ENCODE results near the gene EXD1. TPM values are rescaled to one million over a fixed set of nuclear protein-coding genes. Genes with fewer than 3 reads are reported as not detected.

EXD1 gene
- total RNA-seq, 2 experiments from 2014 or later = not detected

DNA sequence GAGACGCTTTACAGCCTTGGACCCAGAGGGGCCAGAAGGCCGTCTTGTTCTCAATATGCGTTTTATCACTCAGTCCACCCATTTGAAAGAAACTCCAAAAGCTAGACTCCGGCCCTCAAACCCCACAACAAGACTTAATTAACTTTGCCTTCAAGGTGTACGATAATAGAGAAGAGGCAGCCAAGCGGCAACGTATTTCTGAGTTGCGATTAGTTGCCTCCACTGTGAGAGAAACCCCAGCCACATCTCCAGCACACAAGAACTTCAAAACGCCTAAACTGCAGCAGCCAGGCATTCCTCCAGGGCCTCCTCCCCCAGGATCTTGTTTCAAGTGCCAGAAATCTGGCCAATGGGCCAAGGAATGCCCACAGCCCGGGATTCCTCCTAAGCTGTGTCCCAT is 97.1 kb downstream of the EXD1 start:
- CTCF ChIA-PET (ENCODE audit: unreplicated experiment) = no interaction called here
- no TSS peak for BruUV-seq (replicated peaks)
- no peak overlapping the region for H2AFZ ChIP-seq (ENCODE audit: low read length)

More for the DNA sequence above, 97.1 kb downstream of the EXD1 start:
- Histone ChIP-seq H3K9me2 (ENCODE audit: insufficient read depth, low read length) (no peaks in the 10 kb centered on the region), H3K27ac (ENCODE audit: low read depth, low read length, poor library complexity, severe bottlenecking) (no peak overlapping the region), H3K4me1 (ENCODE audit: insufficient read depth, low read length, poor library complexity, severe bottlenecking) (no peaks in the 10 kb centered on the region), H3K4me3 (ENCODE audit: low read depth, low read length, poor library complexity, severe bottlenecking) (no peak overlapping the region), H3K4me2 (ENCODE audit: low read length) (no peak overlapping the region), H4K20me1 (ENCODE audit: insufficient read depth, low read length) (no peaks in the 10 kb centered on the region), H3K79me2 (ENCODE audit: insufficient read depth, low read depth, low read length) (no peaks in the 10 kb centered on the region), H3K36me3 (ENCODE audit: insufficient read depth, low read length) (no peaks in the 10 kb centered on the region), H3K9me3 (ENCODE audit: low read length) (no peaks in the 10 kb centered on the region)
- TF ChIP-seq CTCF (conservative IDR thresholded peaks at IDR 0.05; ENCODE audit: low read length) (no peak), EZH2phosphoT487 (IDR thresholded peaks at IDR 0.05; ENCODE audit: borderline replicate concordance, low read depth, low read length) (no peak)
- DNase-seq (ENCODE audit: low spot score) = no peak
- POLR2A ChIA-PET = no interaction called here
- intact Hi-C loops (cut with micrococcal nuclease; ENCODE audit: unreplicated experiment) = no loop called here

Other genes with a start within 250 kb of the EXD1 start
- gene INO80, start 114.5 kb downstream of the EXD1 start, total RNA-seq (2014; rRNA removed; shearing (Covaris generic)) = 31.7 and 47.1 TPM in 2 replicates
- gene INO80, start 114.5 kb downstream of the EXD1 start, total RNA-seq (2022) = 30.0 and 35.1 TPM in 2 replicates
- gene CHP1, start 511 bp upstream of the EXD1 start, total RNA-seq (2014; rRNA removed; shearing (Covaris generic)) = 19.4 and 32.4 TPM in 2 replicates
- 52.4 and 52.6 TPM in 2 replicates for gene CHP1, start 511 bp upstream of the EXD1 start, total RNA-seq (2022)
- gene OIP5, start 101.8 kb upstream of the EXD1 start, total RNA-seq (2014; rRNA removed; shearing (Covaris generic)) = 29.4 and 42.5 TPM in 2 replicates
- 28.4 and 29.9 TPM in 2 replicates for gene OIP5, start 101.8 kb upstream of the EXD1 start, total RNA-seq (2022)
- gene NUSAP1, start 102.1 kb upstream of the EXD1 start, total RNA-seq (2014; rRNA removed; shearing (Covaris generic)) = 411 and 470 TPM in 2 replicates
- 293 and 317 TPM in 2 replicates for gene NUSAP1, start 102.1 kb upstream of the EXD1 start, total RNA-seq (2022)
- gene NDUFAF1, start 171.7 kb upstream of the EXD1 start, total RNA-seq (2014; rRNA removed; shearing (Covaris generic)) = 14.9 and 15.9 TPM in 2 replicates
- gene NDUFAF1, start 171.7 kb upstream of the EXD1 start, total RNA-seq (2022) = 21.0 and 22.0 TPM in 2 replicates
- 28.6 and 35.9 TPM in 2 replicates for gene RTF1, start 186.3 kb upstream of the EXD1 start, total RNA-seq (2014; rRNA removed; shearing (Covaris generic))
- gene RTF1, start 186.3 kb upstream of the EXD1 start, total RNA-seq (2022) = 46.9 and 59.9 TPM in 2 replicates

Data from OCI-LY7 (cell line).